PC-3 (cell line): ENCODE data around the gene DLK1. TPM values are rescaled to one million over a fixed set of nuclear protein-coding genes. Genes with fewer than 3 reads are reported as not detected.

Experiments
- ATAC-seq: fragments of 200-7000 bp; cut with Tn5 transposase; 2 replicates; pipeline ENCODE4 v1.9.1; 2020; ENCODE audit warnings: mild to moderate bottlenecking, moderate library complexity
- BruUV-seq: library from RNA; stranded (reverse); fragments of 400-500 nt; replicated peaks from 2 replicates; lab custom pipeline; 2021; lab: Mats Ljungman, UMichigan
- CTCF ChIA-PET: fragments of 300-600 bp; sonication (Branson Sonifier 250); formaldehyde crosslinking; loops from one replicate; lab custom pipeline; 2022; ENCODE audit warnings: antibody characterized with exemption; lab: Charles Lee
- POLR2A ChIA-PET: fragments of 300-600 bp; sonication (Branson Sonifier 250); formaldehyde crosslinking; loops from one replicate; lab custom pipeline; 2022; ENCODE audit warnings: antibody characterized with exemption; ENCODE audit not compliant: unreplicated experiment; lab: Charles Lee
- DNase-seq: peaks from one replicate; pipeline ENCODE4 v3.0.0-alpha.2; 2015
- H2AFZ ChIP-seq: fragments of 300-600 bp; sonication (generic); 2 replicates; pipeline ENCODE4 v1.6.0; 2016; ENCODE audit warnings: antibody characterized with exemption, low read length
- H3F3A ChIP-seq: fragments of 300-600 bp; sonication (generic); one replicate; pipeline ENCODE4 v1.6.0; 2017; ENCODE audit warnings: antibody characterized with exemption, low read length, control low read depth, mild to moderate bottlenecking; ENCODE audit not compliant: unreplicated experiment
- H3K27ac ChIP-seq: fragments of 300-600 bp; sonication (generic); 2 replicates; pipeline ENCODE4 v1.5.1; 2016; ENCODE audit warnings: mild to moderate bottlenecking, low read length
- H3K27me3 ChIP-seq: fragments of 300-600 bp; sonication (generic); 2 replicates; pipeline ENCODE4 v1.6.1; 2016; ENCODE audit warnings: low read length, mixed read lengths
- H3K36me3 ChIP-seq: fragments of 300-600 bp; sonication (generic); 2 replicates; pipeline ENCODE4 v1.6.1; 2016; ENCODE audit warnings: low read depth, mixed run types, low read length, mixed read lengths
- H3K4me1 ChIP-seq: fragments of 300-600 bp; sonication (generic); 2 replicates; pipeline ENCODE4 v1.5.1; 2016; ENCODE audit warnings: low read length; ENCODE audit not compliant: insufficient read depth
- H3K4me2 ChIP-seq: fragments of 300-600 bp; sonication (generic); 2 replicates; pipeline ENCODE4 v1.6.0; 2016; ENCODE audit warnings: low read length
- H3K4me3 ChIP-seq: fragments of 300-600 bp; sonication (generic); 2 replicates; pipeline ENCODE4 v1.5.1; 2016; ENCODE audit warnings: mild to moderate bottlenecking, low read length, mixed read lengths
- H3K79me2 ChIP-seq: fragments of 300-600 bp; sonication (generic); 2 replicates; pipeline ENCODE4 v1.6.1; 2017; ENCODE audit warnings: low read length, mixed read lengths
- H3K9ac ChIP-seq: fragments of 300-600 bp; sonication (generic); 2 replicates; pipeline ENCODE4 v1.6.0; 2016; ENCODE audit warnings: mild to moderate bottlenecking, low read length
- H3K9me2 ChIP-seq: fragments of 300-600 bp; sonication (generic); replicated peaks from 2 replicates; pipeline ENCODE4 v1.6.1; 2016; ENCODE audit warnings: mixed run types, low read length, mixed read lengths
- H3K9me3 ChIP-seq: fragments of 300-600 bp; sonication (generic); 2 replicates; pipeline ENCODE4 v1.6.1; 2016; ENCODE audit warnings: low read length, mixed read lengths
- H4K20me1 ChIP-seq: fragments of 300-600 bp; sonication (generic); 2 replicates; pipeline ENCODE4 v1.6.1; 2016; ENCODE audit warnings: low read length, mixed read lengths
- CTCF ChIP-seq: fragments of 300-600 bp; sonication (generic); conservative IDR thresholded peaks from 2 replicates; pipeline ENCODE4 v1.5.1; 2017; ENCODE audit warnings: antibody characterized with exemption, low read depth, mild to moderate bottlenecking, low read length
- EZH2 ChIP-seq: fragments of 300-600 bp; sonication (generic); IDR thresholded peaks from one replicate; pipeline ENCODE4 v1.6.1; 2017; ENCODE audit warnings: antibody characterized with exemption, mild to moderate bottlenecking, low read length; ENCODE audit not compliant: unreplicated experiment
- EZH2phosphoT487 ChIP-seq: fragments of 300-600 bp; sonication (generic); IDR thresholded peaks from 2 replicates; pipeline ENCODE4 v1.6.1; 2018; ENCODE audit warnings: mild to moderate bottlenecking, antibody characterized with exemption, low read length, borderline replicate concordance
- intact Hi-C: fragments of 100-400 bp; cut with micrococcal nuclease; formaldehyde crosslinking; loops from 2 replicates; pipeline ENCODE4 v1.9.0; 2023
- total RNA-seq: library from RNA; depleted of rRNA; stranded (reverse); fragments of >200 nt; gene quantifications from 2 replicates; pipeline ENCODE4 v1.2.3, GENCODE V29; 2014

DLK1 gene
- total RNA-seq, 1 experiment from 2014 or later, result not detected

GRCh38 chr14:100747021-100747586 lies 20.4 kb downstream of the DLK1 start:
- TF ChIP-seq EZH2 (no peak), EZH2phosphoT487 (no peak), CTCF (peak; percentile 38; the same call in 1 of the 2 replicates)

DNA sequence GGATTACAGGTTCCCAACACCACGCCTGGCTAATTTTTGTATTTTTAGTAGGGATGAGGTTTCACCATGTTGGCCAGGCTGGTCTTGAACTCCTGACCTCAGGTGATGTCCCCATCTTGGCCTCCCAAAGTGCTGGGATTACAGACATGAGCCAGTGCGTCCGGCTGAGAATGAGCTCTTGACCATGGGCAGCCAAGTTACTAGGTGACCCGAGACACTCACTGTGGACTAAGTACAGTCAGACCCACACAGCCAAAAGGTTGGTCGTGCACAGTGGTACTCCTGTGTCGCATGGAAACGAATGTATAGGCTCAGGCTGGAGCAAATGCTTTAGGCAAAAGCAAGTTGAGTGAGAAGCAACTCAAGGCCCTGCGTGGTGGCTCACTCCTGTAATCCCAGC lies 21.0 kb downstream of the DLK1 start:
- H3K4me2 ChIP-seq, result peak overlapping the region; percentile 25
- intact Hi-C loops, result loop anchor here (1.0 kb wide), 2 partner anchors 8 to 54 kb away; no protein-coding TSS in a partner anchor
- H3K9ac ChIP-seq, result no peak overlapping the region
- DNase-seq, result no peak
- CTCF ChIA-PET, result no interaction called here
- no peaks in the 10 kb centered on the region for H3F3A ChIP-seq
- H3K27me3 ChIP-seq, result no peaks in the 10 kb centered on the region
- peak overlapping the region; percentile 63 for H3K27ac ChIP-seq
- peaks cover 12% of the 10 kb centered on the region for H3K4me1 ChIP-seq
- no peaks in the 10 kb centered on the region for H3K9me2 ChIP-seq
- ATAC-seq, result no peak
- TF ChIP-seq EZH2 (no peak), EZH2phosphoT487 (no peak), CTCF (no peak)
- no peaks in the 10 kb centered on the region for H4K20me1 ChIP-seq
- no peaks in the 10 kb centered on the region for H3K79me2 ChIP-seq
- no peaks in the 10 kb centered on the region for H3K36me3 ChIP-seq
- no TSS peak for BruUV-seq
- POLR2A ChIA-PET, result no interaction called here
- no peaks in the 10 kb centered on the region for H3K9me3 ChIP-seq
- no peak overlapping the region for H3K4me3 ChIP-seq
- no peak overlapping the region for H2AFZ ChIP-seq

More at GRCh38 chr14:100747021-100747586, 20.4 kb downstream of the DLK1 start:
- Histone ChIP-seq H3K4me1 (peaks cover 12% of the 10 kb centered on the region), H3F3A (no peaks in the 10 kb centered on the region), H3K9me3 (no peaks in the 10 kb centered on the region), H3K36me3 (no peaks in the 10 kb centered on the region), H3K4me2 (peak overlapping the region; percentile 25), H2AFZ (peak overlapping the region; percentile 23; the same call in 1 of the 2 replicates), H3K27ac (peak overlapping the region; percentile 63), H3K9me2 (no peaks in the 10 kb centered on the region), H3K79me2 (no peaks in the 10 kb centered on the region), H3K4me3 (no peak overlapping the region), H4K20me1 (no peaks in the 10 kb centered on the region), H3K27me3 (no peaks in the 10 kb centered on the region), H3K9ac (no peak overlapping the region)
- DNase-seq (peak; percentile 95), ATAC-seq (peak; percentile 99)
- ChIA-PET POLR2A (no interaction called here), CTCF (no interaction called here)
- intact Hi-C loops, result loop anchor here (1.0 kb wide), 2 partner anchors 8 to 54 kb away; no protein-coding TSS in a partner anchor
- no TSS peak for BruUV-seq

DNA sequence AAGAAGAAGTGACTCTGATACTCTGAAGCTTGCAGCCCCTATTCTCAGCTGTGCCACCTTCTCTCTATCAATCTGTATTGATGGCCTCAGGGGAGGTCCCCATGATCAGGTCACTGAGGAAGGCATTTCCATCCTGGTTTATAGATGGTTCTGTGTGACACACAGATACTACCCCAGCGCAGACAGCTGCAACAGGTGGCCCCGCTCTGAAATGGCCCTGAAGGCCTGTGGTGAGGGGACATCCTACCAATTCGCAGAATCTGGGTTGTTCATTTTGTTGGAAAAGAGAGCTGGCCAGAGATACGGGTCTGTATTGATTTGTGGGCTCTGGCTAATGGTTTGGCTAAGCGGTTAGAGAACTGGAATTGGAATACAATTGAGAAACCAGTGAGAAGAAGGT lies 21.7 kb downstream of the DLK1 start:
- CTCF ChIA-PET, result no interaction called here
- no TSS peak for BruUV-seq

More for the DNA sequence above, 21.7 kb downstream of the DLK1 start:
- Histone ChIP-seq H3K9me3 (no peaks in the 10 kb centered on the region), H3K9ac (no peak overlapping the region), H3K4me3 (no peak overlapping the region), H3K4me2 (no peak overlapping the region), H4K20me1 (no peaks in the 10 kb centered on the region), H3K79me2 (no peaks in the 10 kb centered on the region), H3K27ac (no peak overlapping the region), H2AFZ (no peak overlapping the region), H3K36me3 (no peaks in the 10 kb centered on the region), H3K27me3 (no peaks in the 10 kb centered on the region), H3K4me1 (peaks cover 12% of the 10 kb centered on the region), H3K9me2 (no peaks in the 10 kb centered on the region), H3F3A (no peaks in the 10 kb centered on the region)
- TF ChIP-seq CTCF, result no peak
- no peak for TF ChIP-seq EZH2phosphoT487
- TF ChIP-seq EZH2, result no peak
- DNase-seq (no peak), ATAC-seq (no peak)
- POLR2A ChIA-PET, result no interaction called here
- intact Hi-C loops, result no loop called here
